Naive B cell (primary cell): ENCODE measurements around the gene BCL11B. TPM values are rescaled to one million over a fixed set of nuclear protein-coding genes. Genes with fewer than 3 reads are reported as not detected.

Experiments used
- polyA plus RNA-seq, 6 donors: library from polyadenylated mRNA; unstranded; fragments of 300-500 nt; fragmentation: Illumina TruSeq; gene quantifications; one replicate each; pipeline ENCODE4 v1.2.3, GENCODE V29; 2021; ENCODE audit warnings: low read depth in 6 of 6

Gene BCL11B
- polyA plus RNA-seq, 6 donors from 2014 or later, result 0.03 to 0.05 TPM; not detected in 4

Other genes with a start within 250 kb of the BCL11B start
- 10 to 100 TPM; 22.4 to 30.8 (median 26.3) TPM for gene SETD3, start 208.7 kb upstream of the BCL11B start, polyA plus RNA-seq
- 10 to 100 TPM; 15.5 to 30.7 (median 23.1) TPM for gene CCNK, start 209.2 kb upstream of the BCL11B start, polyA plus RNA-seq